ENCODE measurements around the gene GRIN2A.
"Not testable (repeated sequence)": the region's sequence is repeated elsewhere in the genome, so short reads cannot be mapped to it uniquely, and the experiment has no call there.

Gene GRIN2A

DNA sequence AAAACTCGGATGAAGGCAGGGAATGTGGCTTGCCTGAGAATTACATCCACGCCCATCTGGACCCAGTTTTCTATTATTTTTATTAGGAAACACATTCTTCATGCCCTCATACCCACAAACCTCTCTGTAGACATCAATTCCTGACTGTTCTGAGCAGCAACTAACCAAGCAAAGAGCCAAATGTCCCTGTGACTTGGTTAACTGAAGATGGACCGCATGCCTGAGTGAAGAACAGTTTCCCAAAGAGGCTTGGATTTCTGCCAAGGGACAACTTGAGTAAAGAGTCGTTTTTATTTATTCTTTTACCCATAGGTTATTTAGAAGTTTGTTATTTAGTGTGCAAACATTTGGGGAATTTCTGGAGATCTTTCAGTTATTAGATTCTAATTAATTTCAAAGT is 259.8 kb downstream of the GRIN2A start:
- no peak for DNase-seq (ENCODE audit: low read depth in 4 of 4, low spot score in 1 of 4)

DNA sequence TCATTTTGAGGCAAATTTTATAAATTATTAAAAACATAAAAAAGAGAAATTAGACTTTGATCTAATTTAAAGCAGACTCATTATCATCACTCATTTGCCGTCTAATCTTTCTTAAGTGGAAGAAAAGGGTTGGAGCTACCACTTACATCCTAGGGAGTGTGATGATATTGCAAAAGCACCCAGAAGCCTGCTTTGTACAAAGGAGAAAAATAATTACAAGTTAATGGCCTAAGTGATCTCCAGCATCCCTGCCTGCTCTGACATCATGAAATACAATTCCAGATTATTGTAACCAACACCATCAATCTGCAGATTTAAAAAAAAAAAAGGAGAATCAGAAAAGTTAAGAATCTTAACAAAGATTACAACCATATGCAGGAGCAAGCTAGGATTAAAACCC is 260.2 kb downstream of the GRIN2A start:
- DNase-seq (ENCODE audit: low read depth in 4 of 4, low spot score in 1 of 4): no peak

- no peak for DNase-seq (ENCODE audit: low read depth in 4 of 4, low spot score in 1 of 4)
These were observed 262.8 kb downstream of the GRIN2A start for GRCh38 chr16:9919460-9919859.

- DNase-seq (ENCODE audit: low read depth in 4 of 4, low spot score in 1 of 4): no peak
These were observed 264.5 kb downstream of the GRIN2A start for GRCh38 chr16:9917691-9918090.

DNA sequence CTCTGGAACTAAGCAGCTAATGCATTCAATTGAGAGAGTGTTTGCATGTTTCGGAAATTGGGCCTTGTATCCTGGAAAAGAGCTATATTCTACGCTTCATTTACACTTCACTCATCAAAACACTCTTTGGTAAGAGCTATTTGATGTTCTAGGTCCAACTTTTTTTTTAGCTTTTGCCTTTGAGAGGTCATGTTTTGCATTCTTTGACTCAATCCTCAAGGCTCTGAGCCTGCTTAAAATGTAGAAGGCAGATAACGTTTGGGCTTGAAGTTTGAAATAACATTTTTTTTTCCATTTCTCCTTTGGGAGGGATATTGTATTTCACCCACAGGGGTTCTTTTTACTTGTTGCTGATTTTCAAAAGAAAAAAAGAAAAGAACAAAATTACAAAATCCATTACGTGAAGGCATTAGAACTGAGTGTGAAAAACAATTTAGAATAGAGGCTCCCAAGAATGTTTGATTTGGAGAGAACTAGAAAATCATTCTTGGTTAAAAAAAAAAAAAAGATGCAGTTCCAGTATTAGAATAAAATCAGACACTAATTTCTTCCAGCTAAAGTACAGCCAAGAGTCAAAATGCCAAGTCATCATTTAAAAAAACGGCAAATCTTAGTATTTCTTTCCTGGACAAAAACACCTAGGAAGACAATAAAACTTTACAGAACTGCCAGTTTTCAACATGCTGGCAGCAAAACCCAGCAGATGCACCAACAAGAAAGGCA is 268.5 kb downstream of the GRIN2A start:
- DNase-seq (ENCODE audit: low read depth in 4 of 4, low spot score in 1 of 4): no peak

DNA sequence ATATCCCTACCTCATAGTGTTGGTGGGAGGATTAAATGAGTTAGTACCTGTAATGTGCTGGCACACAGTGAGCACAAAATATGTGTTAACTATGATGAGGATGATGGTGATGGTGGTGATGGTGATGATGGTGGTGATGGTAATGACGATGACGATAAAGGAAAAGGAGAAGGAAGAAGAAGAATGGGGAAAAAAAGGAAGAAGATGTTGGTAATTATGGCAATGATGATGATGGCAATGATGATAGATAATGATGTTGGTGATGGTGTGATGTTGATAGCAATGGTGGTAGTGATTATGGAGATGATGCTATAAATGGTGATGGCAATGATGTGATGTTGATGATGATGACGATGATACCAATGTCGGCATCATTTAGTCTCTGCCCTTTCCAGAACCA is 270.2 kb downstream of the GRIN2A start:
- no peak for DNase-seq (ENCODE audit: low read depth in 4 of 4, low spot score in 1 of 4)

GRCh38 chr16:9911231-9911630 is 271.0 kb downstream of the GRIN2A start:
- no peak for DNase-seq (ENCODE audit: low read depth in 4 of 4, low spot score in 1 of 4)

DNA sequence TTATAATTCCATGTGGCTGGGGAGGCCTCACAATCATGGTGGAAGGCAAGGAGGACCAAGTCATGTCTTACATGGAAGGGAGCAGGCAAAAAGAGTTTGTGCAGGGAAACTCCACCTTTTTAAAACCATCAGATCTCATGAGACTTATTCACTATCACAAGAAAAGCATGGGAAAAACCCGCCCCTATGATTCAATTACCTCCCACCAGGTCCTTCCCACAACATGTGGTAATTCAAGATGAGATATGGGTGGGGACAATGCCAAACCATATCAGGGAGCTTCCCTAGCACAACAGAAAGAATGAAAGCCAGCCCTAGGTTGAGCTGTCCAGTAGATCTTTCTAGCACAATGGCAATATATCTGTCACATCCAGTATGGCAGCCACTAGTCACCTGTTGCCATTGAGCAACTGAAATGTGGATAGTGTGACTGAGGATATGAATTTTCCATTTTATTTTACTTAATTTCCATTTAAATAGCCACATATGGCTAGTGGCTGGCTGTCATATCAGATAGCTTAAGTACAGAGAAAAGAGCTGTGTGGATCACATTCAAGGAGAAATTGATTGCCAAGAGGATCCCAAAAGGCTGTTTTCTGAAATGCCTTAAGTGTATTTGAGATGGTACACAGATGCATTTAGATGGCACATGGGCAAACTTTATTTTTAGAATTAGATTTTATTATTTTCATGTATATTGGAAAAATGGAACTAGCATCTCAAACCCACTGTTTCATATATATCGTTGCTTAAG is 273.0 kb downstream of the GRIN2A start:
- no peak for DNase-seq (ENCODE audit: low read depth in 4 of 4, low spot score in 1 of 4)

GRCh38 chr16:9908613-9909012 is 273.6 kb downstream of the GRIN2A start:
- no peak for DNase-seq (ENCODE audit: low read depth in 4 of 4, low spot score in 1 of 4)

- no peak for DNase-seq (ENCODE audit: low read depth in 4 of 4, low spot score in 1 of 4)
These were observed 274.5 kb downstream of the GRIN2A start for GRCh38 chr16:9907752-9908151.

DNA sequence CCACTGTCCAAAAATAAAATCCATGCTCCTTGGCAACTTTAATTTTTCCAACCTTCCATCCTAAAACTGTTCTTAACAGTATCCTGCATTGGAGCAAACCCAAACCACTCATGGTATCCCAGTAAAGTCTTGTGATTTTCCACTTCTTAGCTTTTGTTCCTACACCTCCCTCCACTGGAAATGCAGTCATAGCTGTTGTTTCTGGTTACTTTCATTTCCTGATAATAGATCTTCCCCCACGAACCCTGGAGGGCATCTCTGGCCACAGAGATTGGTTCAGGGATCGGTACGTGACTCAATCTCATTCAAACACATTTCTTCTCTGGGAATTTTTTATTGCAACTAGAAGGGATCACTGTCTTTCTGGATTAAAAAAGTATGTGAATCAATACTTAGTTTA is 276.0 kb downstream of the GRIN2A start:
- no peak for DNase-seq (ENCODE audit: low read depth in 4 of 4, low spot score in 1 of 4)

GRCh38 chr16:9904526-9904925 is 277.7 kb downstream of the GRIN2A start:
- DNase-seq (ENCODE audit: low read depth in 4 of 4, low spot score in 1 of 4): no peak

- DNase-seq (ENCODE audit: low read depth in 4 of 4, low spot score in 1 of 4): no peak
These were observed 281.7 kb downstream of the GRIN2A start for GRCh38 chr16:9900576-9900975.

DNA sequence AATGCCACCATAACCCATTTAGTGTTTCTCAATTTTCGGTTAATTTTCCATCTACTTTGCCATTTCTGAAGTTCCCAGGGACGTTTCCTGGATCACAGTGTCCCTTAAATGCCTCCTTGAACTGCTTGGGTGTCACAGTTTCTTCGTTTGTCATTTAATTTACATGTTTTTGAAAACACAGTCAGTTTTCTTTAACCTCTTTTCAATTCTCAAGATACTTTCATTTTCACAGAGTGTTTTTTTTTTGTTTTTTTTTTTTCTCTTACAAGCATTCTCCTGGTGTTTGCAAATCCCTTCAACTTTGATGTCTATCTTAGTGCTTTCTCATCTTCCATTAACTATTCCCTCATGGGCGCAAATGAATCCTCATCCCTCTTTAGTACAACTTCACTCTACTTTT is 283.7 kb downstream of the GRIN2A start:
- no peak for DNase-seq (ENCODE audit: low read depth in 4 of 4, low spot score in 1 of 4)

- DNase-seq (ENCODE audit: low read depth in 4 of 4, low spot score in 1 of 4): no peak
These were observed 284.1 kb downstream of the GRIN2A start for GRCh38 chr16:9898124-9898523.

DNA sequence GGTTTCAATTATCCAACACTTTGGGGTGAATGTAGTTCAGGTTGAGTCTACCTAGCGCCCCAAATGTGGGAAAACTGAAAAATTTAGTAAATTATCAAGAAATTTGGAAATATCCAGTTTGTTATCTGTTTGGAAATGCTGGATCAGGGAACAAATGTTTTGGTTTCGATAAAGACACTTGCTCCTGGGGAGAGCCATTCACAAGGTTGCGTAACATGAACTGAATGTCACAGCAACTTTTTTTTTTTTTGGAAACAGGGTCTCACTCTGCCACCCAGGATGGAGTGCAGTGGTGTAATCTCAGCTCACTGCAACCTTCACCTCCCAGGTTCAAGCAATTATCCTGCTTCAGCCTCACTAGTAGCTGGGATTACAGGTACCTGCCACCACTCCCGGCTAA is 286.4 kb downstream of the GRIN2A start:
- no peak for DNase-seq (ENCODE audit: low read depth in 4 of 4, low spot score in 1 of 4)

DNA sequence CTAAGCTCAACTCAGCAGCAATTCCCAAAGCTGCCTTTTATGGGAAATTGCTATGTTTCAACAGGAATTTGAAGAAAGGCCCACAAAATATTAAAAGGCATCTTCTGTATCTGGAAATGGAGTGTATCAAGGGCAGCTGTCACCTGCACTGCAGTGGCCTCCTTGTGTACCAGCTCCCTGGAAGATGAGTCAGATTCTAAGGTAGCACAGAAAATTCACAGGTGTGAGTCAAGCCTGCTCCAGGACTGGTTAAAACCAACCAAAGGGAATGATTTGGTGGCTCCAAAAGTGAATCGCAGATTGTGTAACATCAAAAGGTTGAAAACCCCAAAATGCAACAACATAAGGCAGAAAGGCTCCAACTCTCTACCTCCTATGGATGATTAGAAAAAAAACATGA is 296.4 kb downstream of the GRIN2A start:
- DNase-seq (ENCODE audit: low read depth in 4 of 4, low spot score in 1 of 4): no peak

DNA sequence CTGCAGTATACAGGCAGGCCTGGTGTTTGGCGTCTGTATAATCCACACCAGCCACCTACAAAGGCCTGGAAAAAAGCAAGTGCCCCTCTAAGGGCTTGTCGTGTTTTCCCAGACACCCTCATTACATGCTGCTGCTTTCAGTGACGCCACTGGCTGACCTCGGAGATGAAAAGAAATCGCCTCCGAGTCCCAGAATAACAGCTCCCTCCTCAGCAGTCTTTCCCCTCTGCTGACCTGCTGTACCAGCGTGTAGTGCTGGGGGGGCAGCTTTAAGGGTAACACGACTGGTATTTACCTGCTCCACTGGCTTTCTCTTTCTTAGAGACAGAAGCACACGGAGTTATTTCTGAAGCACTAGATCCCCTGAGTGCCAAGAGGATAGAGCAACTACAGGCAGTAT is 296.8 kb downstream of the GRIN2A start:
- no peak for DNase-seq (ENCODE audit: low read depth in 4 of 4, low spot score in 1 of 4)

- not testable (repeated sequence) for DNase-seq (ENCODE audit: low read depth in 4 of 4, low spot score in 1 of 4)
These were observed 306.2 kb downstream of the GRIN2A start for GRCh38 chr16:9875981-9876380.

GRCh38 chr16:9874219-9874618 is 308.0 kb downstream of the GRIN2A start:
- DNase-seq (ENCODE audit: low read depth in 4 of 4, low spot score in 1 of 4): no peak

GRCh38 chr16:9870962-9871361 is 311.3 kb downstream of the GRIN2A start:
- DNase-seq (ENCODE audit: low read depth in 4 of 4, low spot score in 1 of 4): no peak

DNA sequence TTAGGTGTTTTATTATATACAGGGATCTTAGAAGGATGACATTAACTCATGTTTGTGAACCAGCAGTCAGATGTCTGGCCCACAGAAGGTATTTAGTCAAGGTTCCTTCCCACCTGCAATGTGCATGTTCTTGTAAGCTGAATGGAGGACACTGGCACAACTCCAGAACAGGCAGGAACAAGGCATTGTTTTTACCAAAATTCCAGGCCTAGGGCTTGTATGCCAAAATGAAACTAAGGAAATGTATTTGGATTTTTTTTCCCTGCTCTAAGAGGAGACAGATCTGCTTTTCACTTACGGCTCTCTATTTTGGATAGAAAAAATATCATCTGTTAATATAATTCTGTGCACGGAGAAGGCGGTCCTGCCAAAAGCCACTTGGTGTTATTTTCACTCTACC is 312.5 kb downstream of the GRIN2A start:
- DNase-seq (ENCODE audit: low read depth in 4 of 4, low spot score in 1 of 4): no peak

DNA sequence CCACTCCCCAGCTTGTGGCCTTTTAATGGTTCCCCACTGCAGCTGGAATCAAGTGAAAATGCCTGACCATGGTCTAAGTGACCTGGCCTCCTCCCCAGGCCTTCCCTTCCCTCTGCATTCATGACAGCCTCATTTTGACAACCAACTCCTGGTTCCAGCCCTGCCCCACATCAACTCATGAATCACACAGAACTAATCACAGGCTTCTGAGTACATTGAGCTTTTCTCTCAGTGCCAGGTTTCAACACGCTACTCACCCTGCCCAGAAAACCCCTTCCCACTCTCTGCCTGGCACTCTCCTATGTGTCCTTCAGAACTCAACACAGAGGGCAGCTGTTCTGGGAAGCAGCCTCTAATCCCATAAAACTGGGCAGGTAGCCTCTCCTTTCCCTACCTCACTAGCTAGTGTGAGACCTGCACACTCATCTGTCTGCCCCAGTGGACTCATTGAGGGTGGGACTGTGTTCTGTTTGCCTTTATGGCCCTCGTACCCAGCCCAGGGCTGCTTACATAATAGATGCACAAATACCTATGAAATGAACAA is 313.6 kb downstream of the GRIN2A start:
- no peak for DNase-seq (ENCODE audit: low read depth in 4 of 4, low spot score in 1 of 4)
